ENCODE data around the gene ZCCHC14.

Gene ZCCHC14

GRCh38 chr16:87392821-87393679 is 99.8 kb downstream of the ZCCHC14 start:
- Histone ChIP-seq H3K79me2 (ENCODE audit: control insufficient read depth, low read length) (peaks cover 66% of the 10 kb centered on the region), H4K20me1 (ENCODE audit: control insufficient read depth, insufficient read depth, low read depth, low read length) (peaks cover 15% of the 10 kb centered on the region; the same call in 1 of the 2 replicates), H3K4me1 (ENCODE audit: control insufficient read depth, low read length) (peaks cover 43% of the 10 kb centered on the region)

GRCh38 chr16:87391950-87392820 is 100.6 kb downstream of the ZCCHC14 start, which contains the start of gene MAP1LC3B:
TSS of gene MAP1LC3B (plus strand) at chr16:87392336. CDS start at chr16:87392428, 92 bp downstream.
- Histone ChIP-seq H3K79me2 (ENCODE audit: control insufficient read depth, low read length) (peaks cover 57% of the 10 kb centered on the region), H3K9me3 (ENCODE audit: control insufficient read depth, insufficient read depth, low read length) (no peaks in the 10 kb centered on the region), H3F3A (ENCODE audit: control insufficient read depth, insufficient read depth) (peaks cover 15% of the 10 kb centered on the region), H3K36me3 (ENCODE audit: control insufficient read depth, low read length) (peaks cover 14% of the 10 kb centered on the region), H3K27me3 (ENCODE audit: control insufficient read depth, low read length) (no peaks in the 10 kb centered on the region), H4K20me1 (ENCODE audit: control insufficient read depth, insufficient read depth, low read depth, low read length) (peaks cover 15% of the 10 kb centered on the region; the same call in 1 of the 2 replicates), H3K27ac (ENCODE audit: low read depth, low read length) (peak within 1 kb of the TSS; percentile 63), H3K4me3 (ENCODE audit: low read length) (peak within 1 kb of the TSS; percentile 77), H3K4me1 (ENCODE audit: control insufficient read depth, low read length) (peaks cover 52% of the 10 kb centered on the region), H3K4me2 (ENCODE audit: low read length) (peak within 1 kb of the TSS; percentile 97), H3K9me2 (replicated peaks; ENCODE audit: control insufficient read depth, low read length) (no peaks in the 10 kb centered on the region)
- no peak for TF ChIP-seq CTCF (IDR thresholded peaks at IDR 0.05; ENCODE audit: low read depth, low read length, poor library complexity, severe bottlenecking)
- no peak for TF ChIP-seq EZH2phosphoT487 (IDR thresholded peaks at IDR 0.05; ENCODE audit: borderline replicate concordance, low read length)

More at GRCh38 chr16:87392821-87393679, 99.8 kb downstream of the ZCCHC14 start:
- Histone ChIP-seq H3K4me3 (ENCODE audit: low read length) (peak overlapping the region; percentile 77), H3K36me3 (ENCODE audit: control insufficient read depth, low read length) (peaks cover 14% of the 10 kb centered on the region), H3F3A (ENCODE audit: control insufficient read depth, insufficient read depth) (peaks cover 8% of the 10 kb centered on the region; the same call in 1 of the 2 replicates), H3K27ac (ENCODE audit: low read depth, low read length) (no peak overlapping the region), H3K4me2 (ENCODE audit: low read length) (peak overlapping the region; percentile 72), H3K9me3 (ENCODE audit: control insufficient read depth, insufficient read depth, low read length) (no peaks in the 10 kb centered on the region), H3K27me3 (ENCODE audit: control insufficient read depth, low read length) (no peaks in the 10 kb centered on the region), H3K9me2 (replicated peaks; ENCODE audit: control insufficient read depth, low read length) (no peaks in the 10 kb centered on the region)
- TF ChIP-seq CTCF (IDR thresholded peaks at IDR 0.05; ENCODE audit: low read depth, low read length, poor library complexity, severe bottlenecking) (no peak), EZH2phosphoT487 (IDR thresholded peaks at IDR 0.05; ENCODE audit: borderline replicate concordance, low read length) (no peak)

- Histone ChIP-seq H3K9me2 (replicated peaks; ENCODE audit: control insufficient read depth, low read length) (no peaks in the 10 kb centered on the region), H3F3A (ENCODE audit: control insufficient read depth, insufficient read depth) (peaks cover 21% of the 10 kb centered on the region), H3K4me3 (ENCODE audit: low read length) (peak overlapping the region; percentile 77), H3K27me3 (ENCODE audit: control insufficient read depth, low read length) (no peaks in the 10 kb centered on the region), H3K36me3 (ENCODE audit: control insufficient read depth, low read length) (peaks cover 14% of the 10 kb centered on the region), H3K27ac (ENCODE audit: low read depth, low read length) (peak overlapping the region; percentile 63), H3K4me1 (ENCODE audit: control insufficient read depth, low read length) (peaks cover 59% of the 10 kb centered on the region), H3K4me2 (ENCODE audit: low read length) (peak overlapping the region; percentile 97), H3K9me3 (ENCODE audit: control insufficient read depth, insufficient read depth, low read length) (no peaks in the 10 kb centered on the region), H3K79me2 (ENCODE audit: control insufficient read depth, low read length) (peaks cover 50% of the 10 kb centered on the region), H4K20me1 (ENCODE audit: control insufficient read depth, insufficient read depth, low read depth, low read length) (peaks cover 15% of the 10 kb centered on the region; the same call in 1 of the 2 replicates)
- no peak for TF ChIP-seq EZH2phosphoT487 (IDR thresholded peaks at IDR 0.05; ENCODE audit: borderline replicate concordance, low read length)
- no peak for TF ChIP-seq CTCF (IDR thresholded peaks at IDR 0.05; ENCODE audit: low read depth, low read length, poor library complexity, severe bottlenecking)
Observed at GRCh38 chr16:87391324-87391949, 101.4 kb downstream of the ZCCHC14 start.

All from DOHH2 (cell line).